ENCODE data around the gene ACAT1. TPM values are rescaled to one million over a fixed set of nuclear protein-coding genes. Genes with fewer than 3 reads are reported as not detected.

Gene ACAT1
- total and polyA plus RNA-seq, 10 of the 15 experiments (the other 5 are each of a cell fraction or from before 2014, with no cell fraction given), result 57.1 to 139 (median 91.2) TPM

DNA sequence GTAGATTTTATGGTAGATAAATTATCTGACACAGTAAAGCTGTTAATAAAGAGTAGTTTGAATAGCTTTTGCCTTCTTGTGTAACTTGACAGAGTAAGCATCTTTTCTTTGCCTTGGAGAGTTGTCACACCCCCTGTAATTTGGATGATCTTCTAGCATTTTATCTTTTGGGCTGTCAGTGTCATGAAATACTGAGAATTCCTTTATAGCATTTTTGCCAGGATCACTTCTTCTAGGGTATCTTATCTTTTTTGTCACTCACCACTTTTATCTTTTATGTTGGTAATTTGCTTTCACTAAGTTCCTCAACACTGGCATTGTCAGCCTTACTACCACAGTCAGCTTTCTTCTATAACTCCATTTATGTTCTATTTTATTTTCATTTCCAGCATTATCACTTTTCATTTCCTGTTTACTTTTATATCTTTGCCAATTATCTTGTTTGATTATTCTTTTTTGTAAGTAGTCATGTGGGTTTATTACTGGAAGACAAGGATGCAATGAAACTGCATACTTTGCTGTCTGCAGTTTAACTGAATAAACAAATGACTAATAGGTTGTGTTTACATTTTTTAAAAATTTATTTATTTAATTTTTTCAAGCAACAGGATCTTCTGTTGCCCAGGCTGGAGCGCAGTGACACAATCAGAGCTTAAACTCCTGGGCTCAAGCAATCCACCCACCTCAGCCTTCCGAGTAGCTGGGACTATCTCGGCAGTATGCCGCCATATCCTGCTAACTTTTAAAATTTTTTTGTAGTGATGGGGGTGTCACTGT is 28.1 kb upstream of the ACAT1 start:
- in situ Hi-C loops (cut with MboI), result no loop called here
- CTCF ChIA-PET, result interaction anchor here (1.3 kb wide), 1 partner anchor 25 kb away, joined by 4 read pairs; no protein-coding TSS in a partner anchor
- Histone ChIP-seq H3K36me3 (ENCODE audit: control insufficient read depth in 2 of 2, insufficient read depth in 2 of 2, low read length in 1 of 2) (peaks cover 4 to 26% of the 10 kb centered on the region in 2 experiments), H2AFZ (ENCODE audit: control insufficient read depth, low read depth, low read length) (no peak overlapping the region), H3K4me2 (ENCODE audit: control insufficient read depth, insufficient read depth) (no peak overlapping the region), H3K4me3 (no peak overlapping the region), H3K4me1 (ENCODE audit: control insufficient read depth, insufficient read depth, low read length) (no peaks in the 10 kb centered on the region), H3K27me3 (replicated peaks in 1 of 2; ENCODE audit: control insufficient read depth in 2 of 2, insufficient read depth in 2 of 2, low read length in 1 of 2) (no peaks in the 10 kb centered on the region), H3K9me3 (replicated peaks; ENCODE audit: control insufficient read depth, insufficient read depth, low read length) (no peaks in the 10 kb centered on the region), H4K20me1 (ENCODE audit: control insufficient read depth, insufficient read depth) (no peaks in the 10 kb centered on the region), H3K79me2 (ENCODE audit: control insufficient read depth, insufficient read depth, low read length) (no peaks in the 10 kb centered on the region), H3K27ac (ENCODE audit: control insufficient read depth, insufficient read depth) (no peak overlapping the region), H3K9ac (ENCODE audit: control insufficient read depth, insufficient read depth, low read length) (no peak overlapping the region)
- TF ChIP-seq BCL3 (IDR thresholded peaks at IDR 0.05; ENCODE audit: borderline replicate concordance, insufficient read depth, low read depth, low read length, poor library complexity, severe bottlenecking) (no peak), CBX5 (IDR thresholded peaks at IDR 0.05; ENCODE audit: low read depth) (no peak), ATF2 (IDR thresholded peaks at IDR 0.05; ENCODE audit: low read length) (no peak), SIN3A (IDR thresholded peaks at IDR 0.05; ENCODE audit: low read depth, low read length) (no peak), SMAD1 (IDR thresholded peaks at IDR 0.05; ENCODE audit: low read depth, partially characterized antibody) (no peak), ZNF622 (IDR thresholded peaks at IDR 0.05) (no peak), ZZZ3 (IDR thresholded peaks at IDR 0.05; ENCODE audit: control insufficient read depth, insufficient read length, low read depth) (no peak), NR2F1 (conservative IDR thresholded peaks at IDR 0.05) (no peak), MYB (IDR thresholded peaks at IDR 0.05; ENCODE audit: borderline replicate concordance, low read depth, low read length) (no peak)
- TF ChIP-seq, protein P1, sequence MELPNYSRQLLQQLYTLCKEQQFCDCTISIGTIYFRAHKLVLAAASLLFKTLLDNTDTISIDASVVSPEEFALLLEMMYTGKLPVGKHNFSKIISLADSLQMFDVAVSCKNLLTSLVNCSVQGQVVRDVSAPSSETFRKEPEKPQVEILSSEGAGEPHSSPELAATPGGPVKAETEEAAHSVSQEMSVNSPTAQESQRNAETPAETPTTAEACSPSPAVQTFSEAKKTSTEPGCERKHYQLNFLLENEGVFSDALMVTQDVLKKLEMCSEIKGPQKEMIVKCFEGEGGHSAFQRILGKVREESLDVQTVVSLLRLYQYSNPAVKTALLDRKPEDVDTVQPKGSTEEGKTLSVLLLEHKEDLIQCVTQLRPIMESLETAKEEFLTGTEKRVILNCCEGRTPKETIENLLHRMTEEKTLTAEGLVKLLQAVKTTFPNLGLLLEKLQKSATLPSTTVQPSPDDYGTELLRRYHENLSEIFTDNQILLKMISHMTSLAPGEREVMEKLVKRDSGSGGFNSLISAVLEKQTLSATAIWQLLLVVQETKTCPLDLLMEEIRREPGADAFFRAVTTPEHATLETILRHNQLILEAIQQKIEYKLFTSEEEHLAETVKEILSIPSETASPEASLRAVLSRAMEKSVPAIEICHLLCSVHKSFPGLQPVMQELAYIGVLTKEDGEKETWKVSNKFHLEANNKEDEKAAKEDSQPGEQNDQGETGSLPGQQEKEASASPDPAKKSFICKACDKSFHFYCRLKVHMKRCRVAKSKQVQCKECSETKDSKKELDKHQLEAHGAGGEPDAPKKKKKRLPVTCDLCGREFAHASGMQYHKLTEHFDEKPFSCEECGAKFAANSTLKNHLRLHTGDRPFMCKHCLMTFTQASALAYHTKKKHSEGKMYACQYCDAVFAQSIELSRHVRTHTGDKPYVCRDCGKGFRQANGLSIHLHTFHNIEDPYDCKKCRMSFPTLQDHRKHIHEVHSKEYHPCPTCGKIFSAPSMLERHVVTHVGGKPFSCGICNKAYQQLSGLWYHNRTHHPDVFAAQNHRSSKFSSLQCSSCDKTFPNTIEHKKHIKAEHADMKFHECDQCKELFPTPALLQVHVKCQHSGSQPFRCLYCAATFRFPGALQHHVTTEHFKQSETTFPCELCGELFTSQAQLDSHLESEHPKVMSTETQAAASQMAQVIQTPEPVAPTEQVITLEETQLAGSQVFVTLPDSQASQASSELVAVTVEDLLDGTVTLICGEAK (IDR thresholded peaks at IDR 0.05; ENCODE audit: borderline replicate concordance), result no peak
- RAD21 ChIA-PET (ENCODE audit: unreplicated experiment), result interaction anchor here (1.6 kb wide), 1 partner anchor 84 kb away, joined by 5 read pairs; the partner anchor contains the start of gene CUL5
- FAIRE-seq (no peak), DNase-seq (ENCODE audit: low read depth, low spot score) (no peak), ATAC-seq (no peak)
- SMC1A ChIA-PET (ENCODE audit: uncharacterized antibody, unreplicated experiment), result interaction anchor here (1.1 to 2.2 kb wide), 2 partner anchors 11 to 84 kb away, joined by 3 to 5 read pairs; partner anchors contain the start of gene CUL5
- intact Hi-C loops (cut with micrococcal nuclease; ENCODE audit: unreplicated experiment), result no loop called here
- POLR2A ChIA-PET, result interaction anchor here (0.6 kb wide), 1 partner anchor 190 kb away, joined by 5 read pairs; no protein-coding TSS in a partner anchor
- no TSS peak for BruUV-seq (replicated peaks)
- 98% methylated on average over 4 of the region's 4 CpGs for WGBS (ENCODE audit: insufficient coverage, insufficient replicate concordance, low lambda C conversion rate, missing lambda C conversion rate)
